Measurements from ENCODE around the gene KLHL29.

GRCh38 chr2:23464156-23464555 is 79.2 kb downstream of the KLHL29 start:
- TF ChIP-seq POLR2AphosphoS5 (IDR thresholded peaks at IDR 0.05; ENCODE audit: low read length), result no peak
- TF ChIP-seq, protein P1, sequence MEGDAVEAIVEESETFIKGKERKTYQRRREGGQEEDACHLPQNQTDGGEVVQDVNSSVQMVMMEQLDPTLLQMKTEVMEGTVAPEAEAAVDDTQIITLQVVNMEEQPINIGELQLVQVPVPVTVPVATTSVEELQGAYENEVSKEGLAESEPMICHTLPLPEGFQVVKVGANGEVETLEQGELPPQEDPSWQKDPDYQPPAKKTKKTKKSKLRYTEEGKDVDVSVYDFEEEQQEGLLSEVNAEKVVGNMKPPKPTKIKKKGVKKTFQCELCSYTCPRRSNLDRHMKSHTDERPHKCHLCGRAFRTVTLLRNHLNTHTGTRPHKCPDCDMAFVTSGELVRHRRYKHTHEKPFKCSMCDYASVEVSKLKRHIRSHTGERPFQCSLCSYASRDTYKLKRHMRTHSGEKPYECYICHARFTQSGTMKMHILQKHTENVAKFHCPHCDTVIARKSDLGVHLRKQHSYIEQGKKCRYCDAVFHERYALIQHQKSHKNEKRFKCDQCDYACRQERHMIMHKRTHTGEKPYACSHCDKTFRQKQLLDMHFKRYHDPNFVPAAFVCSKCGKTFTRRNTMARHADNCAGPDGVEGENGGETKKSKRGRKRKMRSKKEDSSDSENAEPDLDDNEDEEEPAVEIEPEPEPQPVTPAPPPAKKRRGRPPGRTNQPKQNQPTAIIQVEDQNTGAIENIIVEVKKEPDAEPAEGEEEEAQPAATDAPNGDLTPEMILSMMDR (IDR thresholded peaks at IDR 0.05 in 2 of 3, conservative IDR thresholded peaks at IDR 0.05 in 1 of 3; ENCODE audit: control insufficient read depth in 2 of 3, extremely low read depth in 1 of 3, insufficient read depth in 1 of 3, low read depth in 3 of 3, low read length in 3 of 3), result no peak
- TF ChIP-seq, protein P2, sequence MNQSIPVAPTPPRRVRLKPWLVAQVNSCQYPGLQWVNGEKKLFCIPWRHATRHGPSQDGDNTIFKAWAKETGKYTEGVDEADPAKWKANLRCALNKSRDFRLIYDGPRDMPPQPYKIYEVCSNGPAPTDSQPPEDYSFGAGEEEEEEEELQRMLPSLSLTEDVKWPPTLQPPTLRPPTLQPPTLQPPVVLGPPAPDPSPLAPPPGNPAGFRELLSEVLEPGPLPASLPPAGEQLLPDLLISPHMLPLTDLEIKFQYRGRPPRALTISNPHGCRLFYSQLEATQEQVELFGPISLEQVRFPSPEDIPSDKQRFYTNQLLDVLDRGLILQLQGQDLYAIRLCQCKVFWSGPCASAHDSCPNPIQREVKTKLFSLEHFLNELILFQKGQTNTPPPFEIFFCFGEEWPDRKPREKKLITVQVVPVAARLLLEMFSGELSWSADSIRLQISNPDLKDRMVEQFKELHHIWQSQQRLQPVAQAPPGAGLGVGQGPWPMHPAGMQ (IDR thresholded peaks at IDR 0.05; ENCODE audit: borderline replicate concordance), result no peak
- TF ChIP-seq RCOR1 (conservative IDR thresholded peaks at IDR 0.05; ENCODE audit: low read depth, low read length), result no peak
- no peak for TF ChIP-seq KDM1A (IDR thresholded peaks at IDR 0.05; ENCODE audit: borderline replicate concordance)
- TF ChIP-seq ZNF687 (IDR thresholded peaks at IDR 0.05), result no peak
- no peak for TF ChIP-seq MYC (IDR thresholded peaks at IDR 0.05; ENCODE audit: insufficient read depth, insufficient read length, insufficient replicate concordance, low read length, severe bottlenecking)
- TF ChIP-seq MAX (IDR thresholded peaks at IDR 0.05; ENCODE audit: low read depth, low read length), result no peak
- no peak for TF ChIP-seq RAD21 (IDR thresholded peaks at IDR 0.05; ENCODE audit: insufficient read depth, low read depth, low read length)
- no peak for TF ChIP-seq SIN3A (IDR thresholded peaks at IDR 0.05; ENCODE audit: low read depth, low read length)
- TF ChIP-seq EP300 (IDR thresholded peaks at IDR 0.05; ENCODE audit: borderline replicate concordance in 1 of 2, control insufficient read depth in 1 of 2, low read depth in 2 of 2, low read length in 2 of 2), result no peak
- no peak for TF ChIP-seq PAX5 (IDR thresholded peaks at IDR 0.05; ENCODE audit: borderline replicate concordance, low read depth, low read length)
